ENCODE measurements around the gene USP20.
A peak's percentile ranks its signal among the peaks of the same experiment; 100 is the strongest.

USP20 gene

GRCh38 chr9:129919277-129919676 is 84.0 kb downstream of the USP20 start:
- TF ChIP-seq CTCF (IDR thresholded peaks at IDR 0.05; ENCODE audit: poor library complexity, severe bottlenecking): no peak
- Histone ChIP-seq H3K36me3 (ENCODE audit: low read depth) (0 out of 2 replicates have a peak, but pooled peaks cover 3% of the 10 kb centered on the region), H3K27me3 (ENCODE audit: insufficient read depth, poor library complexity, severe bottlenecking) (no peaks in the 10 kb centered on the region), H3K9me3 (ENCODE audit: severe bottlenecking) (no peaks in the 10 kb centered on the region), H3K4me1 (ENCODE audit: insufficient read depth, poor library complexity, severe bottlenecking) (no peaks in the 10 kb centered on the region), H3K27ac (ENCODE audit: poor library complexity, severe bottlenecking) (no peak overlapping the region), H3K4me3 (ENCODE audit: severe bottlenecking) (no peak overlapping the region)
- DNase-seq (ENCODE audit: low spot score) (no peak), ATAC-seq (ENCODE audit: low read depth) (no peak)

- 0 out of 2 replicates have a peak, but pooled peaks cover 3% of the 10 kb centered on the region for H3K36me3 ChIP-seq (ENCODE audit: low read depth)
- no peak for TF ChIP-seq CTCF (IDR thresholded peaks at IDR 0.05; ENCODE audit: poor library complexity, severe bottlenecking)
- DNase-seq (ENCODE audit: low spot score) (no peak), ATAC-seq (ENCODE audit: low read depth) (no peak)
- H3K27me3 ChIP-seq (ENCODE audit: insufficient read depth, poor library complexity, severe bottlenecking): no peaks in the 10 kb centered on the region
- no peak overlapping the region for H3K4me3 ChIP-seq (ENCODE audit: severe bottlenecking)
- H3K27ac ChIP-seq (ENCODE audit: poor library complexity, severe bottlenecking): no peak overlapping the region
- H3K9me3 ChIP-seq (ENCODE audit: severe bottlenecking): no peaks in the 10 kb centered on the region
- H3K4me1 ChIP-seq (ENCODE audit: insufficient read depth, poor library complexity, severe bottlenecking): no peaks in the 10 kb centered on the region
Observed at GRCh38 chr9:129919841-129920240, 84.6 kb downstream of the USP20 start.

GRCh38 chr9:129921905-129922304 is 86.6 kb downstream of the USP20 start:
- TF ChIP-seq CTCF (IDR thresholded peaks at IDR 0.05; ENCODE audit: poor library complexity, severe bottlenecking): no peak
- Histone ChIP-seq H3K4me1 (ENCODE audit: insufficient read depth, poor library complexity, severe bottlenecking) (no peaks in the 10 kb centered on the region), H3K9me3 (ENCODE audit: severe bottlenecking) (no peaks in the 10 kb centered on the region), H3K27ac (ENCODE audit: poor library complexity, severe bottlenecking) (no peak overlapping the region), H3K36me3 (ENCODE audit: low read depth) (0 out of 2 replicates have a peak, but pooled peaks cover 9% of the 10 kb centered on the region), H3K4me3 (ENCODE audit: severe bottlenecking) (no peak overlapping the region), H3K27me3 (ENCODE audit: insufficient read depth, poor library complexity, severe bottlenecking) (no peaks in the 10 kb centered on the region)
- ATAC-seq (ENCODE audit: low read depth) (no peak), DNase-seq (ENCODE audit: low spot score) (no peak)

GRCh38 chr9:129923589-129923988 is 88.3 kb downstream of the USP20 start:
- H3K4me3 ChIP-seq (ENCODE audit: severe bottlenecking): no peak overlapping the region
- ATAC-seq (ENCODE audit: low read depth) (no peak), DNase-seq (ENCODE audit: low spot score) (no peak)
- H3K4me1 ChIP-seq (ENCODE audit: insufficient read depth, poor library complexity, severe bottlenecking): no peaks in the 10 kb centered on the region
- no peaks in the 10 kb centered on the region for H3K9me3 ChIP-seq (ENCODE audit: severe bottlenecking)
- no peaks in the 10 kb centered on the region for H3K27me3 ChIP-seq (ENCODE audit: insufficient read depth, poor library complexity, severe bottlenecking)
- no peak overlapping the region for H3K27ac ChIP-seq (ENCODE audit: poor library complexity, severe bottlenecking)
- TF ChIP-seq CTCF (IDR thresholded peaks at IDR 0.05; ENCODE audit: poor library complexity, severe bottlenecking): no peak
- peaks cover 16% of the 10 kb centered on the region; the same call in 1 of the 2 replicates for H3K36me3 ChIP-seq (ENCODE audit: low read depth)

- H3K4me1 ChIP-seq (ENCODE audit: insufficient read depth, poor library complexity, severe bottlenecking): no peaks in the 10 kb centered on the region
- ATAC-seq (ENCODE audit: low read depth) (no peak), DNase-seq (ENCODE audit: low spot score) (no peak)
- H3K4me3 ChIP-seq (ENCODE audit: severe bottlenecking): no peak overlapping the region
- H3K9me3 ChIP-seq (ENCODE audit: severe bottlenecking): no peaks in the 10 kb centered on the region
- H3K27me3 ChIP-seq (ENCODE audit: insufficient read depth, poor library complexity, severe bottlenecking): no peaks in the 10 kb centered on the region
- TF ChIP-seq CTCF (IDR thresholded peaks at IDR 0.05; ENCODE audit: poor library complexity, severe bottlenecking): peak; percentile 16
- peaks cover 13% of the 10 kb centered on the region; the same call in 1 of the 2 replicates for H3K36me3 ChIP-seq (ENCODE audit: low read depth)
- no peak overlapping the region for H3K27ac ChIP-seq (ENCODE audit: poor library complexity, severe bottlenecking)
Observed at GRCh38 chr9:129929496-129930125, 94.4 kb downstream of the USP20 start.
